Smooth muscle cell of the brain vasculature (primary cell): Measurements from ENCODE around the gene IFI27L2.

Experiments
- DNase-seq: peaks from one replicate; pipeline ENCODE4 v3.0.0-alpha.2; 2012; ENCODE audit warnings: low read depth, low spot score

The IFI27L2 gene

GRCh38 chr14:94152676-94153075 lies 23.3 kb upstream of the IFI27L2 start:
- no peak for DNase-seq

- DNase-seq, result no peak
Measured at GRCh38 chr14:94145902-94146527, 16.6 kb upstream of the IFI27L2 start.

GRCh38 chr14:94144765-94145164 lies 15.4 kb upstream of the IFI27L2 start:
- no peak for DNase-seq

GRCh38 chr14:94143711-94144110 lies 14.3 kb upstream of the IFI27L2 start:
- no peak for DNase-seq

- DNase-seq, result no peak
Measured at GRCh38 chr14:94143239-94143638, 13.8 kb upstream of the IFI27L2 start.

- no peak for DNase-seq
Measured at GRCh38 chr14:94142836-94143235, 13.4 kb upstream of the IFI27L2 start.

- no peak for DNase-seq
Measured at GRCh38 chr14:94142247-94142646, 12.8 kb upstream of the IFI27L2 start.

- DNase-seq, result no peak
Measured at GRCh38 chr14:94139421-94139820, 10.0 kb upstream of the IFI27L2 start.

GRCh38 chr14:94139006-94139405 lies 9.6 kb upstream of the IFI27L2 start:
- DNase-seq, result no peak

GRCh38 chr14:94138251-94138650 lies 8.8 kb upstream of the IFI27L2 start:
- DNase-seq, result no peak

- DNase-seq, result peak; percentile 59
Measured at GRCh38 chr14:94136575-94137331, 7.3 kb upstream of the IFI27L2 start.

- DNase-seq, result no peak
Measured at GRCh38 chr14:94135476-94135875, 6.1 kb upstream of the IFI27L2 start.

GRCh38 chr14:94132285-94132887 lies 3.0 kb upstream of the IFI27L2 start:
- DNase-seq, result no peak

GRCh38 chr14:94129758-94130414 lies 482 bp upstream of the IFI27L2 start:
- no peak for DNase-seq

GRCh38 chr14:94128216-94128839 lies 1.1 kb downstream of the IFI27L2 start:
- no peak for DNase-seq

GRCh38 chr14:94127330-94127729 lies 2.1 kb downstream of the IFI27L2 start:
- no peak for DNase-seq

GRCh38 chr14:94126800-94127199 lies 2.6 kb downstream of the IFI27L2 start:
- no peak for DNase-seq

GRCh38 chr14:94126419-94126677 lies 3.1 kb downstream of the IFI27L2 start:
- no peak for DNase-seq

GRCh38 chr14:94125659-94126418 lies 3.6 kb downstream of the IFI27L2 start:
- DNase-seq, result no peak

GRCh38 chr14:94124582-94125377 lies 4.6 kb downstream of the IFI27L2 start:
- DNase-seq, result no peak

GRCh38 chr14:94123868-94124267 lies 5.5 kb downstream of the IFI27L2 start:
- DNase-seq, result no peak
